ENCODE measurements around the gene SMPD4. TPM values are rescaled to one million over a fixed set of nuclear protein-coding genes. Genes with fewer than 3 reads are reported as not detected.
"Not testable (repeated sequence)": the region's sequence is repeated elsewhere in the genome, so short reads cannot be mapped to it uniquely, and the experiment has no call there.

SMPD4 gene
- total RNA-seq, 2 experiments from 2014 or later = 83.9 to 88.2 TPM

DNA sequence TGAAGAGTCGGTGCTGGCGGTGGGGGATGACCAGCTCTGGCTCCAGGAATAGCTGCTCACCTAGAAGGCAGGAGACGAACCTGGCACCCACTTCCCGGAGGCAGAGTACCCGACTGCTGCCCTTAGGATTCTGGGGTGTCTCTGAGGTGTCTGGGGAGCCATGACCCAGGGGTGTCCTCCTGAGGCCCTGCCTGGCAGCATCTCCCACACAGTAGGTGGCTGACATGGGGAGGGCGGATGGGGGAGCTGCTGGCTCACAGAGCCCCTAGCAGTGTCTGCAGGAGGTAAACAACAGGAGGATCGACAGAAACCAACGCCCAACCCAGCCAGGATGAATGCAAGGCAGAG is 27.0 kb downstream of the SMPD4 start:
- CTCF ChIA-PET; ATAC-seq; H3K27me3 Mint-ChIP-seq (ENCODE audit: low read depth); H3K4me3 Mint-ChIP-seq; POLR2A ChIA-PET; H3K9me3 Mint-ChIP-seq (ENCODE audit: insufficient read depth); DNase-seq; H3K27ac Mint-ChIP-seq: not testable (repeated sequence)
- H3K36me3 Mint-ChIP-seq (ENCODE audit: low read depth) = peaks cover 29% of the 10 kb centered on the region
- H3K4me1 Mint-ChIP-seq (ENCODE audit: low read depth) = peaks cover 17% of the 10 kb centered on the region

DNA sequence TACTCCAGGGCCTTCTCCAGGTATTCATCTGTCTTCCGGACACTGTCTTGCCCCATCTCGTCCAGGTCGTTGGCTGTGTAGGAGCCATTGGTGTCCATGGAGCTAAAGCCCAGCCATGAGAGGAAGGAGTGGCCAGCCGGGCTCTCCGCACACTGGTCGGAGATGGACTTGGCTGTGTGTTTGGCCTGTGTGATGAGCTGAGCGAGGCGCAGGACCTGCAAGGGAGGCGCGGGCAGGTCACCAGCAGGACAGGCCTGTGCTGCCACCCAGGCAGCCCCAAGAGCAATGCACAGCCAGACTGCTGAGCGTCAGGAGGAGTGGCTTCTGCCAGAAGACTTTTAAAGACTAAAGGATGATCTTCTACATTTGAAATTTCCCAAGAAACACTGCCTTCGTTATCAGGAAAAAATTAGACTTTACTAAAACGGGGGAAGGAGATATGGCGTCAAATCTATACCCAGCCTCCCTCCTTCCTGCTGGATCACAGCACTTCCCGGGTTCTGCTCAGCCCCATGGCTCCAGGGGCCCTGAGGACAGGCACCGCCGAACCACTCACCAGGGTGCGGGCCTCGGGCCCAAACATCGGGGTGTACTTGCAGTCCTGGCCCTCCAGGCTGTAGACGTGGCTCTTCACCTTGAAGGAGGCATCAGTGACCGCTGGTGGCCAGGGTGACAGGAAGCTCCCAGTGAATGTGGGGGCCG is 27.5 kb downstream of the SMPD4 start:
- H3K27ac Mint-ChIP-seq; H3K27me3 Mint-ChIP-seq (ENCODE audit: low read depth); H3K9me3 Mint-ChIP-seq (ENCODE audit: insufficient read depth); DNase-seq; H3K4me3 Mint-ChIP-seq; CTCF ChIA-PET; POLR2A ChIA-PET; ATAC-seq: not testable (repeated sequence)
- Mint-ChIP-seq H3K4me1 (ENCODE audit: low read depth) (peaks cover 14% of the 10 kb centered on the region), H3K36me3 (ENCODE audit: low read depth) (peaks cover 29% of the 10 kb centered on the region)

DNA sequence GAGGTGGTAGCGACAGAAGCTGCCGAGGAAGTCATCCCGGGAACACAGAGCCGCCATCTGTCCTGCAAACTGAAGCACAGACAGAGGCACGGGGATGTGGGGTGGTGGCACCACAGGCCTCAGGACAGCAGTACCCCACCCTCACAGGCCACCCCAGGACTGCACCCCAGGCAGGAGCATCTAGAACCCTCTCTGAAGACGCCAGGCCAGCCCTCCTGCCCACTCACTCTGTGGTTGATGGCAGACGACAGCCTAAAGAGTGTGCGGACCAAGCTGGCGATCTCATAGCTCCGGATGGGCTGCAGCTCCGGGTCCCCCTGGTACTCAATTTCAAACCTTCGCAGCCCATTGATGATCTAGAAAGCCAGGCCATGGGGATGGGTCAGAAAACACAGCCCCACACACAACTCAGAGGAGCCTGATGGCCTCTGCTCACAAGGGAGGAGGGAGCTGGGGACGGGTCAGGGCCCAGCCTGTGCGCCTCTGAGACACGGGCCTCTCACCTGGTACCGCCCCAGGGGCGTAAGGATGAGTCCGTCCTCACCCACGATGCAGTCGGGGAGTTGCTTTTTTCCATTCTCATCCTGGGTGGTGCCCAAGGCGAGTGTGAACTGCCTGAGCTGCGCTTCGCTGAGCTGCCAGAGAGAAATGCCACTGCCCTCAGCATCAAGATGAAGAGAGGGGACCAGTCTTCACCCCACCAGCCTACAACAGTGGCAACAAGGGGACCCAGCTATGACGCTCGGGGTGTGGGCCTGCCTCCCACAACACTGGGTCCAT is 28.4 kb downstream of the SMPD4 start:
- Mint-ChIP-seq H3K4me1 (ENCODE audit: low read depth) (peaks cover 12% of the 10 kb centered on the region), H3K36me3 (ENCODE audit: low read depth) (peaks cover 24% of the 10 kb centered on the region), H3K27me3 (ENCODE audit: low read depth) (no peaks in the 10 kb centered on the region), H3K27ac (no peak overlapping the region), H3K4me3 (no peak overlapping the region), H3K9me3 (ENCODE audit: insufficient read depth) (no peaks in the 10 kb centered on the region)
- ChIA-PET POLR2A (no interaction called here), CTCF (no interaction called here)
- ATAC-seq (no peak), DNase-seq (no peak)

DNA sequence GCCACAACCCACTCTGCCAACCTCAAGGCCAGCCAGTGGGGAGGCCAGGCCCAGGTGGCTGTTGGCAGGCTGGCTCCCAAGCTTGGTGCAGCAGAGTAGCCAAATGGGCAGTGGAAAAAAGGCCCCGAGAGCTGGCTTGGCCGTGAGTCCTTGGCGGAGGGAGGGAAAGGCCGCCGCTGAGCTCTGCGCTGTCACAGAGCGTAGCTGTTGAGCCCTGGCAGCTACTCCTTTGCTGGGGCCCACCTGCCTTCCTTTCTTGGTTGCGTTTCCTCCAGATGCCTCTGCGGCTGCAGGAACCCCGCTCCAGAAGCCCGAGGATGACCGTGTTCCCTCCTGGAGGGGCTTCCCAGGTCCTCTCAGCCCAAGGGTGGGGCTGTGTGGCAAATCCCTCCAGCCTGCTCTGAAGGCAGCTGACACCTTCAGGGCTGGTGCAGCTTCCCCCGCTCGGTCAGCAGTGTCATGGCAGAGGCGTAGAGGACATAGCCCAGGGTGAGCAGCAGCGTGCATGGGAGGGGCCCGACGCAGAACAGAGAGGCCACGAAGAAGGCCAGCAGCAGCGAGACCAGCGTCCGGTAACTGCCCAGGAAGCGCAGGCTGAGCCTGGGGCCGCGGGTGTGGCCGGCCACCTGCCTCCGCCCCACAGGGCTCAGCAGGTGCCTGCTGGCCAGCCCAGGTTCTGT is 29.1 kb downstream of the SMPD4 start:
- H3K4me1 Mint-ChIP-seq (ENCODE audit: low read depth); DNase-seq; CTCF ChIA-PET; H3K27me3 Mint-ChIP-seq (ENCODE audit: low read depth); ATAC-seq; H3K4me3 Mint-ChIP-seq; H3K9me3 Mint-ChIP-seq (ENCODE audit: insufficient read depth); H3K27ac Mint-ChIP-seq; POLR2A ChIA-PET: not testable (repeated sequence)
- peaks cover 23% of the 10 kb centered on the region for H3K36me3 Mint-ChIP-seq (ENCODE audit: low read depth)

DNA sequence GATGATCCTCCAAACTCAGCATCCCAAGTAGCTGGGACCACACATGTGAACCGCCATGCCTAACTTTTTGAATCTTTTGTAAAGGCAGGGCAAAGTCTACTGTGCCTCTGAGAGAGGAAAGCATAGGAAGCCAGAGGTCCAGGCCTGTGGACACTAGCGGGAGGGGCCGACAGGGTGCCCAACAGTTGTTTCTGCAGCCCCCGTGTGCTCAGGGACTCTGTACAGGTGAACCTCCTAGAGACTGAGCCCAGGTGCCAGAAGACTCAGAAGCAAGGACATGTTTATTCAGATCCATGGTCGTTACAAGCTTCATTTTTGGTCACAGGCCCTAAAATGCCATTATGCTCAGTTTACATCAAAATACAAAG is 30.3 kb downstream of the SMPD4 start:
- H3K27ac Mint-ChIP-seq; H3K4me1 Mint-ChIP-seq (ENCODE audit: low read depth); H3K27me3 Mint-ChIP-seq (ENCODE audit: low read depth); CTCF ChIA-PET; POLR2A ChIA-PET; ATAC-seq; H3K9me3 Mint-ChIP-seq (ENCODE audit: insufficient read depth); DNase-seq; H3K4me3 Mint-ChIP-seq: not testable (repeated sequence)
- H3K36me3 Mint-ChIP-seq (ENCODE audit: low read depth) = peaks cover 21% of the 10 kb centered on the region

DNA sequence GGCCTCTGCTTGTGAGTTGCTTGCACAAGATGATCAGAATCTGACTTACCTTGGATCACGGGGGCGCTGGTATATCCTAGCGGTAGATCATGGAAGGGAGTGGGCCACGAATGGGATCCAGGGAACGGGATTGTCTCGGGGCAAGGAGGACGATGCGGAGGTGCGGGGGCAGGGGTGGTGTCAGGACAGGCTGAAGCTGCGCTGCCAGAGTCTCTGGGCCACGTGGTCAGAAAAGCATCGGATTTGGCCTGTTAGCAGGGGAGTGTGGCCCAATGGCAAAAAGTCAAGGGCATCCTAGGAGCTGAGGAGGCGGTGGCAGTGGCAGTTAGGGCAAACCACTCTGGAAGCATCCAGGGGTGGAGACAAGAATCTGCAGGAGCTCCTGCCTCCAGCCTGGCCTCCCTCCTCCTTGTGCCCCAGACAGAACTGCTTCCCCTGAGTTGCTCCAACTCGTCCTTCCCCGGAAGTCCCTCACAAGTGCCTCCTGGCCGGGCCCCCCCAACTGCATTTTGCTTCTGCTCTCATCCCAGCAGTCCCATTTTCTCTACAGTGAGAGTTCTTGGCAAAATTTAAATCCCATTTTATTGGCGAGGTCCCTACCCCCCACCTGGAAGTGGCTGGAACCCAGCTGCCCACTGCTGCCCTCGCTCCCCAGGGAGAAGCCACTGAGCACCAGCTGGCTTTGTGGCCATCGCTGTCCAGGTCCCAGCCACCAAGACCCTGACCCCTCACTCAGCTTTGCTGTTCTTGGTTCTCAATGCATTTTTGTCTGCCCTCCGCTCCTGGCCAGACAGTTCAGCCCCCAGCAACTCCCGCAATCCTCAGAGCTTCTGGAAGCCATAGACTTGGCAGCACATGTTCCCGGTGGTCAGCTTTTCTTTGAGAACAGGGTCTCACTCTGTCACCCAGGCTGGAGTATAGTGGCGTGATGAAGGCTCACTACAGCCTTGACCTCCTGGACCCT is 30.9 kb downstream of the SMPD4 start:
- Mint-ChIP-seq H3K27me3 (ENCODE audit: low read depth) (no peaks in the 10 kb centered on the region), H3K4me3 (no peak overlapping the region), H3K4me1 (ENCODE audit: low read depth) (peaks cover 8% of the 10 kb centered on the region), H3K27ac (peak overlapping the region; percentile 5), H3K36me3 (ENCODE audit: low read depth) (peaks cover 17% of the 10 kb centered on the region), H3K9me3 (ENCODE audit: insufficient read depth) (no peaks in the 10 kb centered on the region)
- DNase-seq (no peak), ATAC-seq (no peak)
- POLR2A ChIA-PET = no interaction called here
- CTCF ChIA-PET = no interaction called here

DNA sequence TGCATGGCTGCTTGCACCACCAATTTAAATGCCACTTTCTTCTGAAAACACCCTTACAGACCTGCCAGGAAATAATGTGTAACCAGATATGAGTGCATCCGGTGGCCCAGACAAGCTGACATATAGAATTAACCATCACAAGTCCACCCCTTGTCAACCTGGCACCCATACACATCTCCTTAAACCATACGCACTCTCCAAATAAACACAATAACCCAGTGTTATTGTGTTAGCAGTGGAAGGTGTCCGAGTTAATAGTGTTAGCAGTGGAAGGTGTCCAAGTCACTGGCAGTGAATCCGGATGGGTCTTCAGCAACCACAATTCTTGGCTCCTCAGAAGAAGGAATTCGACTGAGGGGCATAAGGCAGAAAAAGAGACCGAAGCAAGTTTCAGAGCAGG is 32.9 kb downstream of the SMPD4 start:
- H3K9me3 Mint-ChIP-seq (ENCODE audit: insufficient read depth); POLR2A ChIA-PET; H3K36me3 Mint-ChIP-seq (ENCODE audit: low read depth); H3K4me3 Mint-ChIP-seq; ATAC-seq; CTCF ChIA-PET; H3K27me3 Mint-ChIP-seq (ENCODE audit: low read depth): not testable (repeated sequence)
- DNase-seq = peak; percentile 21
- H3K4me1 Mint-ChIP-seq (ENCODE audit: low read depth) = peaks cover 12% of the 10 kb centered on the region
- peak overlapping the region; percentile 27 for H3K27ac Mint-ChIP-seq

DNA sequence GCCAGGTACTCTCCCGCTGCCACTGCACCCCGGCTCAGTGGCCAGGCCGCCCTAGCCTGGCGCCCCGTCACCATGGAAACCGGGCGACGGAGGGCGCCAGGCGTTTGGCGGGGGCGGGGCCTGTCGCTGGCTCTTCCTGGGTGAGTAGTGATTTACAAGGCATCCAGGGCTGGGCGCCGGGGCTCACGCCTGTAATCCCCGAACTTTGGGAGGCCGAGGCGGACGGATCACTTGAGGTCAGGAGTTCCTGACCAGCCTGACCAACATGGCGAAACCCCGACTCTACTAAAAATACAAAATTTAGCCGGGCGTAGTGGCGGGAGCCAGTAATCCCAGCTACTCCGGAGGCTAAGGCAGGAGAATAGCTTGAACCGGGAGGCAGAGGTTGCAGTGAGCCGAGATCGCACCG is 36.4 kb downstream of the SMPD4 start, which contains the start of gene CCDC74B:
CCDC74B (minus strand) TSS at position 107 of the 409 bp plus-strand sequence. CDS start 116 bp downstream, outside the sequence.
- Mint-ChIP-seq H3K4me3 (peak within 1 kb of the TSS; percentile 71), H3K4me1 (ENCODE audit: low read depth) (peaks cover 18% of the 10 kb centered on the region)
- POLR2A ChIA-PET; H3K36me3 Mint-ChIP-seq (ENCODE audit: low read depth); H3K9me3 Mint-ChIP-seq (ENCODE audit: insufficient read depth); CTCF ChIA-PET; H3K27me3 Mint-ChIP-seq (ENCODE audit: low read depth); H3K27ac Mint-ChIP-seq: not testable (repeated sequence)
- ATAC-seq (peak; percentile 92), DNase-seq (peak; percentile 73)

DNA sequence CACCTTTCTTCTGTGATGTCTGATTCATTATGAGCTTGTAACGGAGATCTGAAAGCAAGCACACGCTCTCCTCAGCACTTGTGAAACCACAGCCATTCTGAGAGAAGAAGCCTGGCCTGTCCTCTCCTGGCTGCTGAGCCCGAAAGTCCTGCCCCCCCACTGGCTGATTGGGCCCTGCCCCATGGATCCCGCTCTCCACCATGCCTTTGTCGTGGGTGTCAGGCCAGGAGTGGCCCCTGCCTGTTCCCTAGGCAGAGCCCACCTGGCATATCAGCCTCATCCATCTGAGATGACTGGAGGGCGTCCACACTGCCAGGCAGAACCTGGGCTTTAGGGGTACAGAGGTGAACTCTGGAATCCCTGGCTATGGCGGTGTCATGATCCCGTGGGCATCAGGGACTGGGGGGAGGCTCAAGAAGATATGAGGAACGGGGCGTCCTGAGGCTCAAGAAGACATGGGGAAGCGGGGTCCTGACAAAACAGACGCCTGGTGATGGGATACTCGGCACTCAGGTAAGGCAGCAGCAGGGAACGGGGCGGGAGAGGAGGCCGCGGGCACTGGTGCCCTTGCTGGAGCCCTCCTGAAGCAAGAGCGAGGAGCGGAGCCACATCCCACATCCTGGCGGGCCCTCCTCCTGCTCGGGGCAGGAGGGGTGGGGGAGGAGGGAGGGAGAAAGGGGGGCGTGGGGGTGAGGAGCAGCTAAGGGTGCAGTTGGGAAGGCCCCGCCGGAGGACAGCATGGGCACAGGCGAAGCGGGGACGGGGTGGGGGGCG is 37.9 kb downstream of the SMPD4 start:
- H3K9me3 Mint-ChIP-seq (ENCODE audit: insufficient read depth) = not testable (repeated sequence)

DNA sequence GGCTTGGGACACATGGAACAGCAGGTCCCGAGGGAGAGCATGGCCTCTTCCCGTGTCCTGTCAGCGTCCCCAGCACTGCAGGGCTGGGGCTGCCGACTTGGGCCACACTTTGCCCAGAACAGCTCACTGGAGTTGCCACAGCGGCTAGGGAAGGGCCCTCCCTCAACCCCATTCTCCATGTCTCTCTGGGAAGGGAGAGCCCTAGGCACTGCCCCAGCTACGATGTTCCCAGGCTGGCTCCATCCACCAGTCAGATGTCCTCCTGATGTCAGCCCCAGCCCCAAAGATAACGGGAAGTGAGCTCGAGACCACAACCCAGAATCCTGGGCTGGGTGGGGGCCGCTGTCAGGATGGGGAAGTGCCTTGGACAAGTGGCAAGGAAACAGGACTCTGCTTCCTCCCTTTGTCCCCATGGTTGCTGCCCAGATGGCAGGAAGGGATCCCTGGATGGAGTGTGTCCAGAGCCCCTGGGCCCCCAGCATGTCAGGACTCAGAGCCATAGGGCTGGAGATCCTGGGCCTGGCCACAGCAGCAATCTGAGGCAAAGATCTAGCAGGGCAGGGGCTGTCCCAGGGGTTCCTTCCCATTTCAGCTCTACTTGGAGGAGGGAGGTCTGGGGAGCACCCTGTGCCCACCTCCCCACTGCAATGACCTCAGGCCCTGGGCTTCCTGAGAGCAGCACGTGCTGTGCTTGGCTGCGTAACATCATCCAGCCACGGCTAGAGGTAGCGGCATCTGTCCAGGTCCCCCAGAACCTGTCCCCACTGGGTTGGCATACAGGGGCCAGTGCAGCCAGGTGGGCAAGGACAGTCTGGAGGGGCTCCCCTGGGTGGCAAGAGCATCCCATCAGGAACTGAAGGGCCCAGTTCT is 38.8 kb downstream of the SMPD4 start:
- POLR2A ChIA-PET; H3K9me3 Mint-ChIP-seq (ENCODE audit: insufficient read depth): not testable (repeated sequence)

More for the DNA sequence above, 37.9 kb downstream of the SMPD4 start:
- Mint-ChIP-seq H3K4me3 (peak overlapping the region; percentile 70), H3K4me1 (ENCODE audit: low read depth) (peaks cover 15% of the 10 kb centered on the region)
- H3K36me3 Mint-ChIP-seq (ENCODE audit: low read depth); POLR2A ChIA-PET; ATAC-seq; H3K27ac Mint-ChIP-seq; CTCF ChIA-PET; DNase-seq; H3K27me3 Mint-ChIP-seq (ENCODE audit: low read depth): not testable (repeated sequence)

More for the DNA sequence above, 38.8 kb downstream of the SMPD4 start:
- H3K36me3 Mint-ChIP-seq (ENCODE audit: low read depth); DNase-seq; CTCF ChIA-PET; ATAC-seq; H3K27me3 Mint-ChIP-seq (ENCODE audit: low read depth); H3K4me3 Mint-ChIP-seq; H3K27ac Mint-ChIP-seq: not testable (repeated sequence)
- H3K4me1 Mint-ChIP-seq (ENCODE audit: low read depth) = peaks cover 11% of the 10 kb centered on the region
